Hypothalamus (tissue), 51 donors: ENCODE measurements around the gene PRM2.

Source experiments
- DNase-seq, 51 donors: peaks; one replicate each; lab custom pipeline; 2025; lab: John Stamatoyannopoulos, UW

The PRM2 gene, protein sequence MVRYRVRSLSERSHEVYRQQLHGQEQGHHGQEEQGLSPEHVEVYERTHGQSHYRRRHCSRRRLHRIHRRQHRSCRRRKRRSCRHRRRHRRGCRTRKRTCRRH

GRCh38 chr16:11276143-11276895 lies at the start of gene PRM2:
TSS of gene PRM2 (minus strand) at chr16:11276480. CDS start at chr16:11276370, 110 bp downstream.
- no peak for DNase-seq

- DNase-seq = peak in 1 of 51 donors; percentile 18
These were observed 49.3 kb upstream of the PRM2 start for GRCh38 chr16:11325404-11326083.

- DNase-seq = no peak
These were observed 47.5 kb upstream of the PRM2 start for GRCh38 chr16:11323551-11324336.

GRCh38 chr16:11322823-11323222 lies 46.5 kb upstream of the PRM2 start:
- DNase-seq = no peak

GRCh38 chr16:11321662-11322061 lies 45.4 kb upstream of the PRM2 start:
- DNase-seq = no peak

DNA sequence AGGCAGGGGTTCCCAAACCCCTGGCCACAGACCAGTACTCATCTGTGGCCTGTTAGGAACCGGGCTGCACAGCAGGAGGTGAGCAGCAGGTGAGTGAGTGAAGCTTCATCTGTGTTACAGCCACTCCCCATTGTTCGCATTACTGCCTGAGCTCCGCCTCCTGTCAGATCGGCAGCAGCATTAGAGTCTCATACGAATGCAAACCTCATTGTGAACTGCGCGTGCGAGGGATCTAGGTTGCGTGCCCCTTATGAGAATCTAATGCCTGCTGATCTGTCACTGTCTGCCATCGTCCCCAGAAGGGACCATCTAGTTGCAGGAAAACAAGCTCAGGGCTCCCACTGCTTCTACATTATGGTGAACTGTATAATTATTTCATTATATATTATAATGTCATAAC lies 43.9 kb upstream of the PRM2 start:
- no peak for DNase-seq

- DNase-seq = peak in 3 of 51 donors; percentile 6 to 11 (median 9)
These were observed 43.4 kb upstream of the PRM2 start for GRCh38 chr16:11319529-11320146.

DNA sequence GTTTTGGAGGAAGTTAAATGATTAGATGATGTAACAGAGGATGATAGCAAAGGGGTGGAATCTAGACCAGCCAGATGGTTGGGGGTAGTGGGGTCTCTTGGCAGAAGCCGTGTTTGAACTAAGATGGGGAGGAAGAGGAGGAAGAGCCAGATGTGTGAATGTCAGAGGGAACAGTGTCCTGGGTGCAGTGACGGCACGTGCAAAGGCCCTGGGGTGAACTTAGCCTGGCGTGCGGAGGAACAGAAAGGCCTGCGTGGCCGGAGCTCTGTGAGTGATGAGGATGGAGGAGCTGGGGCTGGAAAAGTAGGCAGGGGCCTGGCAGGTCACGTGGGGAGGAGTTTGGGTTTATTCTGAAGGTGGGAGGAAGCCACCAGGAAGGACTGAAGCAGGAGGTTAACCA lies 42.5 kb upstream of the PRM2 start:
- no peak for DNase-seq

- DNase-seq = peak in 1 of 51 donors; percentile 7
These were observed 40.2 kb upstream of the PRM2 start for GRCh38 chr16:11316331-11317015.

GRCh38 chr16:11315510-11315909 lies 39.2 kb upstream of the PRM2 start:
- no peak for DNase-seq

- no peak for DNase-seq
These were observed 38.1 kb upstream of the PRM2 start for GRCh38 chr16:11314309-11314894.

DNA sequence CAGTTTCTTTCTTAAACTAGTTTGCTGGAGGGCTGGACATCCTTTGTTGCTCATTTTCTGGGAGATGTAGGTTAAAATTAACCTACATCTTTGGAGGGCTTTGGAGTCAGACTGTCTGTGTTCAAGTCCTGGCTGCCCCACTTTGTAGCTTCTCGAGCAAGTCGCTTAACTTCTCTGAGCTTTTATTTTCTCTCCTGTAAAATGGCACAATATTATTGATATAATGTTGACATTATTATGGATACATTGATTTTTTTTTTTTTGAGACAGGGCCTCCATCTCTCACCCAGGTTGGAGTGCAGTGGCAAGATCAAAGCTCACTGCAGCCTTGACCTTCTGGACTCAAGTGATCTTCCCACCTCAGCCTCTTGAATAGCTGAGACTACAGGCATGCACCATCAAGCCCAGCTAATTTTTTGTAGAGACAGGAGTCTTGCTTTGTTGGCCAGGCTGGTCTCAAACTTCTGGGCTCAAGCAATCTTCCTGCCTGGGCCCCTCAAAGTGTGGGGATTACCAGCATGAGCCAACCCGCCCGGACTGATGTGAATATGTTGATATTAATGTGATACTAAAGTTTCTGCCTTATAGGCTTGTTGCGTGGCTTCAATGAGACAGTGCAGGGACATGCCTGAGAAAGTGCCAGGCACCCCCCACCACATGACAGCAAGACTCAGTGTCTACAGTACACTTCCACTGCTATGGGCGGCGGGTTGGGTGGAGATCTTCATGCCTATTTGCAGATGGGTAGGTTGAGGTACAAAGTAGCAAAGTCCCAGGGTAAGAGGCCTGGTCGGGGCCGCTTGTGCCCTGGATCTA lies 37.4 kb upstream of the PRM2 start:
- DNase-seq = no peak

DNA sequence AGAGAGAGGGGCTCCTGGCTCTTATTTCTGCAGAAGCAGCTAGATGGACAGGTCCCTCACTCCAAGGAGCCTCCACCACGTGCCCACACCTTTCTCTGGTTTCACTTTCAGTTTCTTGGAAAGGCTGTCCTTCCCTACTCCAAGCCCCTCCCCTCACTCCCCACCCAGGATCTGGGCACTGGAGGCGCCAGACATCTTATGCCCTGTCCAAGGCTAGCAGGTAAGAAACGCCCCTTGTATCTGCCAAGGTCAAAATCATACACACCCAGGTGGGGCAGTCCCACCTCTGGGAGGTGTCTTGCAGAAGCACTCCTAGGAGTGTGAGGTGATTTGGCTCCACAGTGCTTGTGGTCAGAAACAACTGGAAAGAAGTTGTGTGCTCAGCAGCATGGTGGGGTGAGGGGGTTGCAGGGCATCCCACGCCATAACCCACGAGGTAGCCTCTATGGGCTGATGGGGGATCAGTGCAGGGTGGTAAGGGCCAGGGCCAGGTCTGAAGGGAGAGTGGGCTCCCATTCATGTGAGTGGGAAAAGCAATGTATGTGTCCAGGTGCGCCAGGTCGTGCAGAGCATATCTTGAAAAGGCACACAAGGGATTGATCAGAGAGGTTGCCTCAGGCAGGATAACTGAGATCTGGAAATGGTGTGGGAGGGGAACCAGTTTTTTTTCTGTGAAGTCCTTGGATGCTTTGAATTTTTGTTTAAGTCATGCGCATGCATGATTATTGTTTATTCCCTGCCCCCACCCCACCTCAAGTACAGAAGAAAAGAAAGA lies 36.6 kb upstream of the PRM2 start:
- DNase-seq = no peak

GRCh38 chr16:11310997-11311561 lies 34.8 kb upstream of the PRM2 start:
- no peak for DNase-seq

- DNase-seq = no peak
These were observed 34.3 kb upstream of the PRM2 start for GRCh38 chr16:11310634-11310977.

DNA sequence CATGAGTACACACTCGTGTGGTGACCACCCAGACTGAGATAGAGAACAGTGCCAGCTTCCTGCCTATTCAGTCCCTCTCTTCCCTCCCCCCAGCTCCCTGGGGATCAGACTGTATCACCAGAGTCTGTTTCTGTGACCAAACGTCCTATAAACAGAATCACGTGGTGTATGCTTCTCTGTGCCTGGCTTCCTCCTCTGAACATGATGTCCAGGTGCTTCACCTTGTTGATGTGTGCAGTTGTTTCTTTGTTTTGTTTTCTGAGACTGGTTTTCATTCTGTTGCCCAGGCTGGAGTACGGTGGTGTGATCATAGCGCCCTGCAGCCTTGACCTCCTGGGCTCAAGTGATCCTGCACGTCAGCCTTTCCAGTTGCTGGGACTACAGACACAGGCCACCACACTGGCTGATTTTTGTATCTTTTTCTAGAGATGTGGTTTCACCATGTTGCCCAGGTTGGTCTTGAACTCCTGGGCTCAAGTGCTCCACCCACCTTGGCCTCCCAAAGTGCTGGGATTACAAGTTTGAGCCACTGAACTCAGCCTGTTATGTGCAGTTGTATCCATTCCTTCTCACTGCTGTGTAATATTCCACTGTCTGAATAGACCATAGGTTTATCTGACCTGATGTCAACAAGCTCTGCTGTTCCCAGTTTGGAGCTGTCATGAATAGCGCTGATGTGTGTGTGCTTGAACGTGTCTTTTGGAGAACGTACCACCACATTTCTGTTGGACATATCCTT lies 33.8 kb upstream of the PRM2 start:
- no peak for DNase-seq
